ENCODE measurements around the gene RNF151.

The RNF151 gene

DNA sequence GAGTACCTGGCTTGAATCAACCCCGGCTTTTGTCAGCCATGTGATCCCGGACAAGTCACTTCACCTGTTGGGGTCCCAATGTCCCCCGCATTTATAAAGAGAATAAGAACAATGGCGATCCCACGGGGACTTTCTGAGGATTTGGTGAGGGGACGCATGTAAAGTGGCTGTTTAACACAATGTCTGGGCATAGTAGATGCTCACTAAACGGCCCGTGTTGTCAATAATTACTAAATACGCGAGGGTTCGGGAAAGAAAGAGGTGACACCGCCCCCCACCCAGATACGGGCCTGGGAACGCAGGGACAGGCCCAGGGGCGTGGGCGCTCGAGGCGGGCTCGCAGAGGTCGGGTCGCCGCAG, 24.9 kb downstream of the RNF151 start:
- DNase-seq (ENCODE audit: low spot score) = no peak

- DNase-seq (ENCODE audit: low spot score) = peak; percentile 96
Measured at GRCh38 chr16:1991948-1992703, 25.5 kb downstream of the RNF151 start.

DNA sequence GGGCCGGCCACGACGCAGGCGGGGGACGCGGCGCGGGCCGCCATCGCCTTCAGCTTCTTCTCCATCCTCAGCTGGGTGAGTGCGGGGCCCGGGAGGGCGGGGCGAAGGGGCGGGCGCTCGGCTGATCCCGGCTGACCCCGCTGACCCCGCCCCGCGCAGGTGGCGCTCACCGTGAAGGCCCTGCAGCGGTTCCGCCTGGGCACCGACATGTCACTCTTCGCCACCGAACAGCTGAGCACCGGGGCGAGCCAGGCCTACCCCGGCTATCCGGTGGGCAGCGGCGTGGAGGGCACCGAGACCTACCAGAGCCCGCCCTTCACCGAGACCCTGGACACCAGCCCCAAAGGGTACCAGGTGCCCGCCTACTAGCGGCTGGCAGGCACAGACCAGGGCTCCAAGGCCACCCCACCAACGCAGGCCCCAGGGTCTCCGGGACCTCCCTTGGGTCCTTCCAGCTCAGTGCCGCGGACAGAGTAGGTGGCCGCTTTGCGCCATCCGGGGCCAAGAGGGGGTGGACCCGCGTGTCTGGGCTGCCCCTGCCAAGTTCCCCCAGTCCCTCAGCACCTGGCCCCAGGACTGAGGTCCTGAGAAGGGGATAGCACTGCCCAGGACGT, 26.2 kb downstream of the RNF151 start:
- no peak for DNase-seq (ENCODE audit: low spot score)

- DNase-seq (ENCODE audit: low spot score) = no peak
Measured at GRCh38 chr16:1993731-1994131, 27.1 kb downstream of the RNF151 start.

DNA sequence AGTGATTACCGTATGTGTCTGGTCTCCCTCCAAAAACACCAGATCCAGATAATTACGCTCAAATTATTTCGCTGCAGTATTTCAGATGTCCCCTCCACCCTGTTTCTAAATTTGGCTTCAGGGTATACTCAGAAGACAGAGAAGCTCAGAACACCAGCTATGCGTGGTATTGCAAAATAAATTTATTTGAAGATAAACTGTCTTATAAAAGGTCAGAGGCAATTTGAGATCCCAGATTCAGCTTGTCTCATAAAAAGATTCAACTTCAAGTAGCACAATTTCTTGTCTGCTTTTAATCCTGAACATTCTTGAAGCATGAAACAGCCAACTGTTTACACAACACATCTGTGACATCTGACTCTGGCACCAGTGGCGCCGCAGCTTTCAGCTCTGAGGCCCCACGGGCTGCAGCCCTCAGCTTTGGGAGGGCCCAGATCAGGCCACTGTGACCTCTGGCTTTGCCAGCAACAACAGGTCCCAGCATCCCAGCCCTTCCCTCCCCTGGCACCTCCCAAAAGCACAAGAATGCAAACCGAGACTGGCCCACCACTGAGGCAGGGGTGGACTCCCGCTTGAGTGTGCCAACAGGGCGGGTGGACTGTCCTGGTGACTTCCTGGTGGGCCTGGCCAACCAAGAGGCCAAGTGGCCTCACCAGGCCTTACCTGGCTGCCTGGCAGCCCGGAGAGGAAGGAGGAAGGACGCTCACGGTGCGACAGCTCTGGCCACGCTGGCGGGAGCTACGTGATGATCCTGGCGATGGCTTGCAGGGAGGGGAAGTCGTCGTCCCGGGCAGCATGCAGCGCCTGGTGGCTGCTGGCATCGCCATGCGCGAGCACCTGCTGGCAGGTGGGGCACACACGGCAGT, 31.1 kb downstream of the RNF151 start:
- no peak for DNase-seq (ENCODE audit: low spot score)

DNA sequence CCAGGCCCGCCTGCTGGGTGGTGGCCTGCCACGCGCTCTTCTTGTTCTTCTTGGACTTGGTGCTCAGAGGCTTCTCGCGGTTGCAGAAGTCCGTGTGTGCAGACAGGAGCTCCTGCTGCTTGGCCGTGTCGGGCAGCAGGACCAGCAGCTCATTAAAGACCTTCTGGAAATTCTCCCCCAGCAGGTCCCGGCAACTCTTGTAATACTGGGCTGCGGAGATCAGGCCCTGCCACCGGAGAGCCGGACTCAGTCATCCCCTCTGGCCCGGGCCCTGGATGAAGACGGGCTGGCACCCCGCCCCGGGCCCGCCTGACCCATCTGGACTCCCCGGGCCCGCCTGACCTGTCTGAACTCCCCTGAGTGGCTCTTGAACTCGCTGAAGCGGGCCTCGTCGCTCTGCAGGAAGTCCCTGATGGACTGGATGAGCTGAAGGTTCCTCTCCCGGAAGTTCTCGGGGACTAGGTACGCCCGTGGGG, 31.7 kb downstream of the RNF151 start:
- no peak for DNase-seq (ENCODE audit: low spot score)

- no peak for DNase-seq (ENCODE audit: low spot score)
Measured at GRCh38 chr16:1998852-1999801, 32.5 kb downstream of the RNF151 start.

GRCh38 chr16:1999866-2000514, 33.3 kb downstream of the RNF151 start:
- DNase-seq (ENCODE audit: low spot score) = no peak

- DNase-seq (ENCODE audit: low spot score) = no peak
Measured at GRCh38 chr16:2001035-2001434, 34.4 kb downstream of the RNF151 start.

DNA sequence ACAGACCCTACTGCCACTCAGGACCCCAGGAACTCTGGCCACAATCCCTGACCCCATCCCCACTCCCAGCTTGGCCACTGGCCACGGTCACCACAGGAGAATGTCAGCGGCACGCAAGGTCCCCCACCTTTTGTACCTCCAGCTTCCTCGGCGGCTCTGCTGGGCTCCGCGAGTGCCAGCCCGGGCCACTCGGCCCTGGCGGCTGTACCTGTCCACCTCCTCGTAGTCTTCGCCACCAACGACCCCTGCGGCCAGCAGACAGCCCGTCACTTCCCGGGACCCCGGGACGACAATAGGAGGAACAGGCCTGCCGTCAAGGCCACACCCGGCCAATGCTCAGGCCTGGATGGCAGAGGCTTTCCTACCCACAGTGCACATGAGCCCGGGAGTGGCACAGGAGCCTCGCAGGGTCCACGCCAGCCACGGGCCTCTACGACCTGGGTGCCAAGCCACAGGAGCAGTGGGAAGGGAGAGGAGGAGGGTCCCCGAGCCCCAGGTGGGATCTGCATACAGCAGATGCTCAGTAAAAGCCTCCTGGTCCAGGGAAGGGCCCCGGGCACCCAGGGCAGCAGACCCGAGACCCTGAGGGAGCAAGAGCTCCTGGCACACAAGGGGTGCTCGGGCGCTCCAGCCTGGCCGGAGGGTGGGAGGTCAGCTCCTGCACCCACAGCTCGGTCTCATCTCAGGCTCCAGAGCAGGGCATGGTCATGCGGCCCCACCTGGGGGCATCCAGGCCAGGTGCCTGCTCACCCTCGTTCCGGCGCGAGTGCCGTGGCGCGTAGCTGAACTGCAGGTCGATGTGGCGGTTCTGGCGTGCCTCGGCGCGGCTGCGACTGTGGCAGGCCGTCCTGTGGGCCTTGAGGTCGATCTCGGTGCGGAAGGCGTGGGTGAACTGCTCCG, 35.0 kb downstream of the RNF151 start:
- DNase-seq (ENCODE audit: low spot score) = no peak

DNA sequence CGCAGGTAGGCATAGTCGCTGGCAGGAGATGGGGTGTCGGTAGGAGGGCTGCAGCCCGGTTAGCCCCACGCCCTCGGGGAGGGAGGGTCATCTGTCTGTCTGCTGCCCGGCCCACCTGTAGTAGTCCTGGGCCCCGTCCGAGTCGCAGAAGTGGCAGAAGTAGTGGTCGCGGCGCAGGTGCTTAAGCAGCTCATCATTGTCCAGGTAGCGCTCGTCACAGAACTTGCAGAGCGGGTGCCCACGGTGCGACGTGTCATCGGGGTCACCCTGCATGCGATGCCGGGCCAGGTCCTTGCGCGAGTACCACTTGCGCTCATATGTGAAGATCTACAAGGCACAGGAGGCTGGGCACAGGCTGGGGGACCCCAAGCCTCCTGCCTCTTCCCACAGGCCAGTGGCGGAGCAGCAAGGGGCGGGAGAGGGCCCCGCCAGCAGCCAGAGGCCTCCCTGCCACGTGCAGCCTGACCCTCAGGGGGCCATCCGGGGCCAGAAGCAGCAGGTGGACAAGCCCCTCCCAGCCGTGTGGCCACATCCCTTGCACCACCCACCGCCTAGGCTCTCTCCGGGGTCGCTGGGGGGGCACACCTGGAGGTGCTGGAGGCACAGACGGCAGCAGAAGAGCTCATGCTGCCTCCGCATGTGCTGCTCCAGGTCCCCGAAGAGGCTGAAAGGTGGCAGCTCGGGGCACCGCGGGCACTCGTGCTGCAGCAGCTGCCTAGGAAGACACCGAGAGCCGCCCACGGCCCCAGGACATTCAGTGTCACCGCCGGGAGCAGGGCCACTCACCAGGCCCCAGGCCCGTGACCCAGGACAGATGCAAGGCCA, 36.0 kb downstream of the RNF151 start:
- no peak for DNase-seq (ENCODE audit: low spot score)

GRCh38 chr16:2003231-2003826, 36.7 kb downstream of the RNF151 start:
- DNase-seq (ENCODE audit: low spot score) = no peak

DNA sequence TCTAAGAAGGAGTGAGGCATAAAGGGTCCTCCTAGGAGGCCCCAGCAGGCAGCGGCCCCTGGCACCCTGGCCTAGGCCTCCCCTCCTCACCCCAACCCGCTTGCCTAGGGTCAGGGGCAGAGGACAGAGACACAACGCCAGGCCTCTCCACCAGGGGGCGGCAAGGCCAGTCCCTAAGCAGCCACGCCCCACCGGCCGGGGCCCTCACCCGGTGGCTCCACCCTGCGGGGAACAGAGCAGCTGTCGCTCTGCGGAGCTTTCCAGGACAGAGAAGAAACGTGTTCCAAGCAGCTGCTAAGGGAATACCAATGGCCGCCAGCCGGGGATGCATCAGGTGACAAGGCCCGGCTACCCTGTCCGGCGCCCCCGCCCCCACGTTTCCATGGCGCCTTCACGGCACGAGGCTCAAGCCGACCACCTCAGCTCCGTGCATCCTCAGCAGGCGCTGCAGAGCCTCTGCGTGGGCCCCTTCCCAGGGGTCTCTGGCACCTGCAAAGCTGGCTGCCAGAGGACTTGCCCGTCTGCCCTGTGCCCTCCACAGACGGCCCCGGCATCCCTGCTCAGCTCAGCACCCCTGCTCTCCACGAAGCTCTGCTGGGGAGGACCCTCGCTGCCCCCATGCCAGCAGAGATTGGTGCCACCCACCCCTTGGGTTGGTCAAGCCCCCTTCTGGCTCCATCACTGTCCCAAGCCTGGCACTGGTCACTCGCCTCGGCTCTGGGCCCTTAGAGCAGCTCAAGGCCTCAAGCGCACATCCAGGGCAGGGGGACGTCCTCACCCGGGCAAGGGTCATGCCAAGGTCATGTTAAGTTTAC, 37.4 kb downstream of the RNF151 start:
- peak; percentile 91 for DNase-seq (ENCODE audit: low spot score)

DNA sequence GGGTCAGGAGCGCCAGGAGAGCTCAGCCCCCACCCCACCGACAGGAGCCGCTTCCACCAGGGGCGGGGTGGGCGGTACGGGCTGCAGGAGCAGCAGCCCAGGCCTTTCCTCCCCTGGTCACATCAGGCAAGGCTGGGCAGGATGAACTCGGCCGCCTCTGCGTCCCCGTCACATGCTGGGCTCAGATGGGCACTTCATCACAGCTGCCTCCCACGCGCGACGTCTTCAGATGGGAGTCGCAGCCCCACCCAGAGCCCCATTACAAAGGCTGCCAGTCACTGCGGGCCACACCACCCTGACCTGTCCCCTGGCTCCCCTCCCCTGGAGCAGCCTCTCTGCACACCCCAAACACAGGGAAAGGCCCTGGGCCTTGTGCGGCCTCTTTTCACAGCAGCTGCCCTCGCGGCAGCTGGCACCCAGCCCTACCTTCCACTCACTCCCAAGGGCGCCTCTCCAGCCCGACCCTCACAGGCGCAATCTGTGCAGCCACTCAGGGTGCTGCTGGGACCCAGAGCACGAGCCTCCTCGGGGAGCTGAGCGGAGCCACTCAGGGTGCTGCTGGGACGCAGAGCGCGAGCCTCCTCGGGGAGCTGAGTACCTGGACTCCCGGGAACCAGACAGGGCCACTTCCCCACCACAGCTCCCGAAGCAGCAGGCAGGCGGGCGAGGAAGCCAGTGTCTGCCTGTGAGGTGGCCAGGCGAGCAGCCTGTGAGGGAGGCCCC, 38.3 kb downstream of the RNF151 start:
- DNase-seq (ENCODE audit: low spot score) = no peak

GRCh38 chr16:2005646-2006045, 39.0 kb downstream of the RNF151 start:
- DNase-seq (ENCODE audit: low spot score) = peak; percentile 27

GRCh38 chr16:2006317-2006716, 39.7 kb downstream of the RNF151 start:
- DNase-seq (ENCODE audit: low spot score) = no peak

Measured in hematopoietic multipotent progenitor cell treated with erythropoietin and hydrocortisone succinate and interleukin-3 and kit ligand, for 17 days (in vitro differentiated cells).